GM23248 (cell line): Measurements from ENCODE around the gene SMIM43. TPM values are rescaled to one million over a fixed set of nuclear protein-coding genes. Genes with fewer than 3 reads are reported as not detected.

ENCODE experiments used
- DNase-seq: peaks from one replicate; pipeline ENCODE4 v3.0.0-alpha.2; 2015
- H2AFZ ChIP-seq: fragments of 200-600 bp; sonication (generic); 2 replicates; pipeline ENCODE4 v1.6.1; 2016; ENCODE audit warnings: antibody characterized with exemption
- H3F3A ChIP-seq: fragments of 200-600 bp; sonication (generic); 2 replicates; pipeline ENCODE4 v1.6.1; 2016; ENCODE audit warnings: mild to moderate bottlenecking, antibody characterized with exemption, mixed run types; ENCODE audit not compliant: insufficient read depth
- H3K27ac ChIP-seq: fragments of 200-600 bp; sonication (generic); 2 replicates; pipeline ENCODE4 v1.5.1; 2016; ENCODE audit warnings: mild to moderate bottlenecking
- H3K27me3 ChIP-seq: fragments of 200-600 bp; sonication (generic); replicated peaks from 2 replicates; pipeline ENCODE4 v1.6.1; 2016; ENCODE audit warnings: mild to moderate bottlenecking; ENCODE audit not compliant: insufficient read depth
- H3K36me3 ChIP-seq: fragments of 200-600 bp; sonication (generic); 2 replicates; pipeline ENCODE4 v1.6.1; 2016; ENCODE audit warnings: low read depth, mild to moderate bottlenecking
- H3K4me1 ChIP-seq: fragments of 200-600 bp; sonication (generic); 2 replicates; pipeline ENCODE4 v1.6.1; 2016; ENCODE audit warnings: mild to moderate bottlenecking; ENCODE audit not compliant: insufficient read depth
- H3K4me2 ChIP-seq: fragments of 200-600 bp; sonication (generic); one replicate; pipeline ENCODE4 v1.6.1; 2016; ENCODE audit warnings: mild to moderate bottlenecking; ENCODE audit not compliant: unreplicated experiment
- H3K4me3 ChIP-seq: fragments of 200-600 bp; sonication (generic); 2 replicates; pipeline ENCODE4 v1.5.1; 2016; ENCODE audit warnings: mild to moderate bottlenecking
- H3K79me2 ChIP-seq: fragments of 200-600 bp; sonication (generic); 2 replicates; pipeline ENCODE4 v1.6.1; 2016; ENCODE audit warnings: mild to moderate bottlenecking; ENCODE audit not compliant: insufficient read depth
- H3K9ac ChIP-seq: fragments of 200-600 bp; sonication (generic); 2 replicates; pipeline ENCODE4 v1.6.1; 2016; ENCODE audit warnings: mild to moderate bottlenecking
- H3K9me2 ChIP-seq: fragments of 200-600 bp; sonication (generic); 2 replicates; pipeline ENCODE4 v1.6.1; 2016; ENCODE audit warnings: mixed run types, mild to moderate bottlenecking, moderate library complexity; ENCODE audit not compliant: insufficient read depth
- H3K9me3 ChIP-seq: fragments of 200-600 bp; sonication (generic); one replicate; pipeline ENCODE4 v1.6.1; 2017; ENCODE audit warnings: low read depth
- H4K20me1 ChIP-seq: fragments of 200-600 bp; sonication (generic); 2 replicates; pipeline ENCODE4 v1.6.0; 2016; ENCODE audit not compliant: insufficient read depth
- EZH2 ChIP-seq: fragments of 200-600 bp; sonication (generic); IDR thresholded peaks from 2 replicates; pipeline ENCODE4 v1.6.1; 2018; ENCODE audit warnings: antibody characterized with exemption, mild to moderate bottlenecking; ENCODE audit not compliant: insufficient read depth, poor library complexity, severe bottlenecking
- EZH2phosphoT487 ChIP-seq: fragments of 200-600 bp; sonication (generic); IDR thresholded peaks from 2 replicates; pipeline ENCODE4 v1.6.1; 2018; ENCODE audit warnings: antibody characterized with exemption, moderate library complexity, mild to moderate bottlenecking, low read depth; ENCODE audit not compliant: insufficient read depth
- WGBS, 2 experiments: methylation state at CpG; one replicate each; pipeline ENCODE4 v1.1.6; 2015 to 2017; ENCODE audit warnings: low lambda C conversion rate in 2 of 2, low coverage in 1 of 2; ENCODE audit errors: missing lambda C conversion rate in 2 of 2; 5-methylcytosine and 5-hydroxymethylcytosine counted together
- in situ Hi-C: fragments of 300-500 bp; cut with MboI; formaldehyde crosslinking; loops from 2 replicates; pipeline ENCODE4 v1.15.0; 2020
- polyA plus RNA-seq: library from polyadenylated mRNA; unstranded; fragments of >200 nt; fragmentation: Nextera tagmentation; extraction: Ambion mirVana; gene quantifications from 2 replicates; pipeline ENCODE4 v1.2.1, GENCODE V29; 2016
- total RNA-seq: library from RNA; depleted of rRNA; stranded (reverse); fragments of >200 nt; shearing (Covaris generic); gene quantifications from 2 replicates; pipeline ENCODE4 v1.2.3, GENCODE V29; 2014

The SMIM43 gene
- total and polyA plus RNA-seq, 2 experiments from 2014 or later, result 1.4 to 3.5 TPM

DNA sequence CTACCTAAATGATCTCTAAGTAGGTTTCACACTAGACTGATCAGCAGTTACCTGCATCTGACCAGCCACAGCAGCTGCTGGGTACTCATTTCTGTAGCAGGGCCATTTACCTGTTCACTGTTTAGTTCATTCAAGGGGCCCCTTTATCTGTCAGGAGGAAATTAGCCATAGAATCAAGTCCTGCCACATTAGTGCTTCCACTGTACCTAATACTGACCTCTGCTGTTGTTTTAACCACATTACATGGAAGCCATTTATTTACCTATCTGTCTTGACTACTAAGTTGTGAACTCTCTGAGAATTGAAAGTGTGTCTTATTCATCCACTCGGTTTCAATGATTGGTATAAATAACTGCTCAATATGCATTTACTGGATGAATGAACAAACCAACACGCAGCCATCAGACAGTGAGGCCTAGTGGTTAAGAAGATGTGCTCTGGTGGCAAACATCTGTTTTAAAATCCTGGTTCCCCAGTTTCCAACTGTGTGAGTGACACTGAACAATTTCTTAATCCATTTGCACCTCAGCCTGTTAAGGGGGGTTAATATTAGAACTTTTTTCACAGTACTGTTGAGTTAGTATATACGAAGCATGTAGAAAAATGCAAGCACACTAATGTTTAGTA lies 38.2 kb downstream of the SMIM43 start:
- H3K79me2 ChIP-seq, result no peaks in the 10 kb centered on the region
- no peaks in the 10 kb centered on the region for H3K36me3 ChIP-seq
- in situ Hi-C loops, result no loop called here
- 28 to 29% methylated on average over 3 of the region's 3 CpGs for WGBS, 2 experiments
- no peak overlapping the region for H3K4me3 ChIP-seq
- peak overlapping the region; percentile 97 for H3K27ac ChIP-seq
- H3K9me2 ChIP-seq, result no peaks in the 10 kb centered on the region
- H2AFZ ChIP-seq, result no peak overlapping the region
- H3K4me1 ChIP-seq, result peaks cover 23% of the 10 kb centered on the region
- H3K9ac ChIP-seq, result peak overlapping the region; percentile 74; the same call in 1 of the 2 replicates
- H3K9me3 ChIP-seq, result no peaks in the 10 kb centered on the region
- TF ChIP-seq EZH2 (no peak), EZH2phosphoT487 (no peak)
- H3K27me3 ChIP-seq, result no peaks in the 10 kb centered on the region
- H4K20me1 ChIP-seq, result no peaks in the 10 kb centered on the region
- peak; percentile 76 for DNase-seq
- H3F3A ChIP-seq, result peaks cover 19% of the 10 kb centered on the region
- no peak overlapping the region for H3K4me2 ChIP-seq

DNA sequence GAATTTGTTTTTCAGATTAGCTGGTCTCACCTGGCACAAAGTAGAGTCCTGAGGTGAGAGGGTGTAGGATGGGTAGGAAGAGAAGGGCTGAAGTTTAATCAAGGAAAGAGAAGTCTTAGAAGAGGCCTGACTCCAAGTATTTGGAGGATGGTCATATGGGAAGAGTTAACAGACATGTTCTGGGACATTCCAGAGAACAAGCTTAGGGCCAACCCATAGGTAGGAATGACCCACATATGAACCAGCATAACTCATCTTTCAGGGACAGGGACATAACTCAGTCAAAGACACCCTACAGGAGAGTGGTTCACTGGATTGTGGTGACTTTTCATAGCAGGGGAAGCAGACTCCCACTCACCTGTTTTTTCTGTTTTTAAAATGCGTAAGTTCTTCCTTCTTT lies 40.3 kb downstream of the SMIM43 start:
- TF ChIP-seq EZH2phosphoT487, result no peak
- Histone ChIP-seq H3K9me2 (no peaks in the 10 kb centered on the region), H3F3A (peaks cover 35% of the 10 kb centered on the region), H3K79me2 (no peaks in the 10 kb centered on the region), H3K4me1 (peaks cover 31% of the 10 kb centered on the region), H3K4me3 (no peak overlapping the region), H3K27ac (no peak overlapping the region), H4K20me1 (no peaks in the 10 kb centered on the region), H3K36me3 (no peaks in the 10 kb centered on the region), H3K9me3 (no peaks in the 10 kb centered on the region), H3K4me2 (no peak overlapping the region), H3K9ac (no peak overlapping the region), H2AFZ (no peak overlapping the region), H3K27me3 (no peaks in the 10 kb centered on the region)
- no peak for DNase-seq
- in situ Hi-C loops, result no loop called here
- WGBS, 2 experiments, result 97 to 100% methylated on average over 1 of the region's 1 CpG

DNA sequence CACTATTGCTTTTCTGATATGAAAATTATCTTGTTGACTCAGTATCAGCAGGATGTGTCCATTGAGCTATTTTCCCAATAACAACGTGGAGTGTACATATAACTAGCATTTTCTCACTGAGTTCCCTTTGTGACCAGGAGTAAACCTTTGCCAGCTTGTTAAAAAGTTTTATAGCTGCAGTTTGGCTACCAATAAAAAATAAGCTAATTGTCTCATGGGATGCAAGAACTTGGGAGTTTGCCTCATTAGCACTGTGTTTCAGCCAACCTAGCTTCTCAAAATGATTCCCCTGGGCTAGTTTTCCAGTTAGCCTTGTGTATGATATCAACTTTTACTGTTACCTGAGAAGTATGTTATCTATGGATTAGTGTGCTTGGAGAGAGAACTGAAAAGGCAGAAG lies 43.3 kb downstream of the SMIM43 start:
- Histone ChIP-seq H3K4me2 (no peak overlapping the region), H2AFZ (no peak overlapping the region), H3K27ac (no peak overlapping the region), H3K9me3 (no peaks in the 10 kb centered on the region), H3K79me2 (no peaks in the 10 kb centered on the region), H3K9ac (no peak overlapping the region), H3F3A (peaks cover 37% of the 10 kb centered on the region), H3K9me2 (no peaks in the 10 kb centered on the region), H3K27me3 (no peaks in the 10 kb centered on the region), H3K4me3 (no peak overlapping the region), H4K20me1 (no peaks in the 10 kb centered on the region), H3K4me1 (peaks cover 25% of the 10 kb centered on the region), H3K36me3 (no peaks in the 10 kb centered on the region)
- WGBS, 2 experiments, result 94 to 100% methylated on average over 1 of the region's 1 CpG
- no peak for DNase-seq
- TF ChIP-seq EZH2 (no peak), EZH2phosphoT487 (no peak)
- in situ Hi-C loops, result no loop called here

DNA sequence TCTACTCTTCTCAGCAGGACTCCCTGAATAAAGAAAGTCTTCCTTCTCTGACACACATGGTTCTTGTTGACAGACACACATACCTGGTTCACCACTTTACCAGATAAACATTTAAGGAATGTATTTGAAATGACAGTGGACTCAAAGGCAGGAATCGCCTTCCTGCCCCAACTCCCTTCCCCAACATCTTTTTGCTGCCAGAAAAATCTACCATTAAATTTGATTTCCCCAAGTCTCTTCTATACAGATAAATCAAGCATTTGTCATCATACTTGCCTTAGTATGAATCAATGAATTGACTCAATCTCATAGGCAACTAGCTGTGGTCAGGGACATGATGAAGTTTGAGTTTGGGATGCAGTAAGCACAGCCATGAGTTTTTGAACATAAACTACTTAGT lies 44.9 kb downstream of the SMIM43 start:
- H3K9me2 ChIP-seq, result no peaks in the 10 kb centered on the region
- H3F3A ChIP-seq, result peaks cover 37% of the 10 kb centered on the region
- TF ChIP-seq EZH2phosphoT487 (peak; percentile 89), EZH2 (no peak)
- peaks cover 25% of the 10 kb centered on the region for H3K4me1 ChIP-seq
- in situ Hi-C loops, result no loop called here
- WGBS, 2 experiments, result 0 to 3% methylated on average over 1 of the region's 1 CpG
- DNase-seq, result peak; percentile 72
- no peaks in the 10 kb centered on the region for H3K36me3 ChIP-seq
- H3K9me3 ChIP-seq, result no peaks in the 10 kb centered on the region
- H4K20me1 ChIP-seq, result no peaks in the 10 kb centered on the region
- no peak overlapping the region for H3K4me3 ChIP-seq
- H3K4me2 ChIP-seq, result peak overlapping the region; percentile 4
- no peaks in the 10 kb centered on the region for H3K27me3 ChIP-seq
- H3K79me2 ChIP-seq, result no peaks in the 10 kb centered on the region
- no peak overlapping the region for H2AFZ ChIP-seq
- no peak overlapping the region for H3K9ac ChIP-seq
- H3K27ac ChIP-seq, result 0 out of 2 replicates have a peak overlapping the region, but pooled peaks have one; percentile 3
